Skeletal muscle satellite cell (primary cell): ENCODE measurements around the gene DYNLT2.
"Not testable (repeated sequence)": the region's sequence is repeated elsewhere in the genome, so short reads cannot be mapped to it uniquely, and the experiment has no call there.

ENCODE experiments used
- H3K27me3 ChIP-seq: 2 replicates; pipeline ENCODE4 v1.7.0; 2013; ENCODE audit warnings: low read length; ENCODE audit not compliant: control insufficient read depth, insufficient read depth
- H3K36me3 ChIP-seq: 2 replicates; pipeline ENCODE4 v1.7.0; 2013; ENCODE audit warnings: mild to moderate bottlenecking, control low read depth, low read length; ENCODE audit not compliant: insufficient read depth
- H3K4me1 ChIP-seq: 2 replicates; pipeline ENCODE4 v1.7.0; 2013; ENCODE audit warnings: low read length; ENCODE audit not compliant: control insufficient read depth, insufficient read depth
- H3K4me2 ChIP-seq: 2 replicates; pipeline ENCODE4 v1.7.0; 2013; ENCODE audit warnings: mild to moderate bottlenecking, low read length
- H3K4me3 ChIP-seq: 2 replicates; pipeline ENCODE4 v1.7.0; 2013; ENCODE audit warnings: low read length
- H3K9ac ChIP-seq: 2 replicates; pipeline ENCODE4 v1.7.0; 2013; ENCODE audit warnings: mild to moderate bottlenecking, low read depth, low read length, moderate library complexity
- H3K9me3 ChIP-seq: replicated peaks from 2 replicates; pipeline ENCODE4 v1.7.0; 2013; ENCODE audit warnings: mild to moderate bottlenecking, control low read depth, low read length

DYNLT2 gene

DNA sequence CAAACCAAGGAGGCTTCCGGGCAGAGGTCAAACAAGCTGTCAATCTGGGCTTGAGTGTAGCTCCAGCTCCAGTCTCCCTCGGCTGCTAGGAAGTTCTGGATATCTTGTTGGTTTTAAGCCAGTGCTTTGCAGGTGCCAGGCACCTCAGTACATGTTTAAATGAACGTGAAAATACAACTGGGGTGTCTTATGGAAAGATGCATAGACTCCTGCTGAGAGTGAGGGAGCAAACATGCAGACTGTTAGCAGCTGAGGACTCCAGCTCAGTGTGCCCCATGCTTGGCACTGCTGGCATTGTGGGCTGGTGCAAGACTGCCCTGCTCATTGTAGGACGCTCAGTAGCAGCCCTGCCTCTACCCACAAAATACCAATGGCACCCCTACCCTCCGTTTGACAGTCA is 28.5 kb upstream of the DYNLT2 start:
- Histone ChIP-seq H3K4me3 (no peak overlapping the region), H3K27me3 (no peaks in the 10 kb centered on the region), H3K36me3 (peaks cover 20% of the 10 kb centered on the region), H3K9me3 (no peaks in the 10 kb centered on the region), H3K9ac (no peak overlapping the region), H3K4me2 (no peak overlapping the region), H3K4me1 (no peaks in the 10 kb centered on the region)

- H3K9me3 ChIP-seq: no peaks in the 10 kb centered on the region
- no peaks in the 10 kb centered on the region for H3K27me3 ChIP-seq
- H3K4me1 ChIP-seq: no peaks in the 10 kb centered on the region
- peaks cover 23% of the 10 kb centered on the region for H3K36me3 ChIP-seq
- no peak overlapping the region for H3K4me3 ChIP-seq
- H3K9ac ChIP-seq: no peak overlapping the region
- H3K4me2 ChIP-seq: no peak overlapping the region
Observed at GRCh38 chr6:169779092-169779815, 27.9 kb upstream of the DYNLT2 start.

GRCh38 chr6:169778646-169779045 is 27.3 kb upstream of the DYNLT2 start:
- Histone ChIP-seq H3K4me2 (no peak overlapping the region), H3K4me3 (no peak overlapping the region), H3K4me1 (no peaks in the 10 kb centered on the region), H3K9ac (no peak overlapping the region), H3K27me3 (no peaks in the 10 kb centered on the region), H3K9me3 (no peaks in the 10 kb centered on the region), H3K36me3 (peaks cover 23% of the 10 kb centered on the region)

- H3K27me3 ChIP-seq: no peaks in the 10 kb centered on the region
- no peak overlapping the region for H3K9ac ChIP-seq
- no peak overlapping the region for H3K4me3 ChIP-seq
- no peak overlapping the region for H3K4me2 ChIP-seq
- H3K36me3 ChIP-seq: peaks cover 27% of the 10 kb centered on the region
- H3K4me1 ChIP-seq: no peaks in the 10 kb centered on the region
- no peaks in the 10 kb centered on the region for H3K9me3 ChIP-seq
Observed at GRCh38 chr6:169777896-169778295, 26.5 kb upstream of the DYNLT2 start.

DNA sequence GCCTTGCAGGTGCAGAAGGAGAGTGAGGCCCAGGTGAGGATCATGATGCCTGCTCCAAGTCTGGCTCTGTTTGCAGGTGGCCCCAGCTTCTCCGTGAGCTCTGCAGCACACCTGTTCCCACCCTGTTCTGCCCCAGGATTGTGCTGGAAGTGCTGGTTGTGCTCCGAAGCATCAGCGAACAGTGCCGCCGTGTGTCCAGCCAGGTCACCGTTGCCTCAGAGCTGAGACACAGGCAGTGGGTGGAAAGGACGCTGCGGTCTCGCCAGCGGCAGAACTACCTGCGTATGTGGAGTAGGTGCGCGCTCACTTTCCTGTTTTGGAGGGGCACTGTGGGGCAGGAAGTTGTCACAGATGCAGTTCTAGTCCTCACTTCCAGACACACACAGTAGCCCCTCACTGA is 25.0 kb upstream of the DYNLT2 start:
- Histone ChIP-seq H3K27me3 (no peaks in the 10 kb centered on the region), H3K4me2 (no peak overlapping the region), H3K4me1 (no peaks in the 10 kb centered on the region), H3K9me3 (no peaks in the 10 kb centered on the region), H3K9ac (no peak overlapping the region), H3K4me3 (no peak overlapping the region), H3K36me3 (peaks cover 33% of the 10 kb centered on the region)

DNA sequence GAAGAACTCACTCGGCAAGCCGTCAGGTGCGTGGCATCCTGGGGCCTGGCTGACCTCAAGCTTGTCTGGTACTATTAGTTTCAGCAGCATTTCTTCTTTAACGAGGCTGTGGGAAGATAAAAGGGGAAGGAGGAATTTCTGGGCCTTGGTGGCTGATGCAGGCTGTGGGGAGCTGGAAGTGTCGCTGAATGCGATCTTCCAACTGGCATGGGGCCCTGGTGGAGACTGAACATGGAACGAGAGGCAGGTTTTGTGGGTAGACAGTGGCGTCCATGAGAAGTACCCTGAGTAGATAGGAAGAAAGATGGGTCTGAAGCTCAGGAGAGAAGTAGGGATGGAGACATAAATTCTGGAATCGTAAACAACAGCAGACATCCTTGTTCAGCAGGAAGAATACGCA is 23.9 kb upstream of the DYNLT2 start:
- H3K9ac ChIP-seq: no peak overlapping the region
- no peaks in the 10 kb centered on the region for H3K9me3 ChIP-seq
- H3K4me2 ChIP-seq: no peak overlapping the region
- H3K27me3 ChIP-seq: no peaks in the 10 kb centered on the region
- H3K36me3 ChIP-seq: peaks cover 33% of the 10 kb centered on the region
- H3K4me3 ChIP-seq: no peak overlapping the region
- no peaks in the 10 kb centered on the region for H3K4me1 ChIP-seq

DNA sequence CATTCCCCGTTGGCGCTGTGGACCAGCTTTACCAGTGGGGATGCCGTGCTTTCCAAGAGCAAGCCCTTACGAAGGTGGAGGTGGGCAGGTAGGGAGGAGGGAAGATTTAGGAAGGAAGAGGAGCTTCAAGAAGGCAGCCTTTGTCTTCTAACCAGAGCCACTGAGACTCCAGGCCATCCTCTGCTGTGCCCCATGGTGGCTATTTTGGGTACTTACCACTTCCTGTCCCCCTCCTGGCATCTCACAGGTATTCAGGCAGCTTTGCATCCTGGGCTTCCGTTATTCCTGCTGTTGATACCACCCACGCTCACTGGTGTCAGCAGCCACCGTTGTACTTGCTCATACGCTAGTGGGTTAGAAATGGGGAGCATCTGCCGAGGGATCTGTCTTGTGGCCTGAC is 23.0 kb upstream of the DYNLT2 start:
- no peaks in the 10 kb centered on the region for H3K27me3 ChIP-seq
- H3K9me3 ChIP-seq: no peaks in the 10 kb centered on the region
- H3K9ac ChIP-seq: no peak overlapping the region
- H3K36me3 ChIP-seq: peaks cover 28% of the 10 kb centered on the region
- H3K4me3 ChIP-seq: no peak overlapping the region
- H3K4me1 ChIP-seq: no peaks in the 10 kb centered on the region
- H3K4me2 ChIP-seq: no peak overlapping the region

- H3K4me3 ChIP-seq: no peak overlapping the region
- H3K4me2 ChIP-seq: no peak overlapping the region
- no peaks in the 10 kb centered on the region for H3K9me3 ChIP-seq
- H3K36me3 ChIP-seq: peaks cover 44% of the 10 kb centered on the region
- H3K9ac ChIP-seq: no peak overlapping the region
- H3K4me1 ChIP-seq: no peaks in the 10 kb centered on the region
- no peaks in the 10 kb centered on the region for H3K27me3 ChIP-seq
Observed at GRCh38 chr6:169766921-169767736, 15.8 kb upstream of the DYNLT2 start.

- H3K9ac ChIP-seq: no peak overlapping the region
- no peak overlapping the region for H3K4me3 ChIP-seq
- peaks cover 49% of the 10 kb centered on the region for H3K36me3 ChIP-seq
- H3K27me3 ChIP-seq: no peaks in the 10 kb centered on the region
- no peaks in the 10 kb centered on the region for H3K4me1 ChIP-seq
- H3K4me2 ChIP-seq: no peak overlapping the region
- no peaks in the 10 kb centered on the region for H3K9me3 ChIP-seq
Observed at GRCh38 chr6:169766232-169766631, 14.9 kb upstream of the DYNLT2 start.

GRCh38 chr6:169765789-169766188 is 14.4 kb upstream of the DYNLT2 start:
- not testable (repeated sequence) for H3K9me3 ChIP-seq, H3K4me2 ChIP-seq, H3K27me3 ChIP-seq, H3K4me1 ChIP-seq, H3K4me3 ChIP-seq, H3K9ac ChIP-seq
- H3K36me3 ChIP-seq: peaks cover 54% of the 10 kb centered on the region

- Histone ChIP-seq H3K4me3 (no peak overlapping the region), H3K27me3 (no peaks in the 10 kb centered on the region), H3K4me2 (no peak overlapping the region), H3K4me1 (no peaks in the 10 kb centered on the region), H3K9ac (no peak overlapping the region), H3K36me3 (peaks cover 62% of the 10 kb centered on the region), H3K9me3 (no peaks in the 10 kb centered on the region)
Observed at GRCh38 chr6:169763881-169764280, 12.5 kb upstream of the DYNLT2 start.

GRCh38 chr6:169763308-169763707 is 11.9 kb upstream of the DYNLT2 start:
- no peaks in the 10 kb centered on the region for H3K27me3 ChIP-seq
- H3K9me3 ChIP-seq: no peaks in the 10 kb centered on the region
- H3K4me3 ChIP-seq: no peak overlapping the region
- no peak overlapping the region for H3K4me2 ChIP-seq
- no peak overlapping the region for H3K9ac ChIP-seq
- peaks cover 65% of the 10 kb centered on the region for H3K36me3 ChIP-seq
- no peaks in the 10 kb centered on the region for H3K4me1 ChIP-seq
